Left kidney (tissue), 2 donors: ENCODE measurements around the gene EEFSEC. TPM values are rescaled to one million over a fixed set of nuclear protein-coding genes. Genes with fewer than 3 reads are reported as not detected.

Experiments
- DNase-seq: peaks from one replicate; pipeline ENCODE4 v3.0.0-alpha.2; 2013
- polyA plus RNA-seq: library from polyadenylated mRNA; unstranded; fragments of 120-200 nt; gene quantifications from one replicate; pipeline ENCODE4 v1.2.1, GENCODE V29; 2013; ENCODE audit not compliant: insufficient read length

Gene EEFSEC
- polyA plus RNA-seq, 1 donor: 22.9 TPM

- DNase-seq: no peak
Observed at GRCh38 chr3:128215800-128216495, 62.7 kb downstream of the EEFSEC start.

GRCh38 chr3:128217702-128218547 lies 64.6 kb downstream of the EEFSEC start:
- DNase-seq: peak; percentile 52

- no peak for DNase-seq
Observed at GRCh38 chr3:128218548-128219257, 65.4 kb downstream of the EEFSEC start.

GRCh38 chr3:128221328-128221727 lies 68.0 kb downstream of the EEFSEC start:
- DNase-seq: no peak

- no peak for DNase-seq
Observed at GRCh38 chr3:128222796-128223385, 69.6 kb downstream of the EEFSEC start.

- DNase-seq: no peak
Observed at GRCh38 chr3:128226186-128226725, 73.0 kb downstream of the EEFSEC start.

- no peak for DNase-seq
Observed at GRCh38 chr3:128226795-128227395, 73.6 kb downstream of the EEFSEC start.

GRCh38 chr3:128227507-128227906 lies 74.2 kb downstream of the EEFSEC start:
- no peak for DNase-seq

GRCh38 chr3:128228366-128228910 lies 75.2 kb downstream of the EEFSEC start:
- no peak for DNase-seq

- DNase-seq: no peak
Observed at GRCh38 chr3:128229106-128229857, 76.0 kb downstream of the EEFSEC start.

GRCh38 chr3:128231606-128232005 lies 78.3 kb downstream of the EEFSEC start:
- no peak for DNase-seq

GRCh38 chr3:128232376-128233178 lies 79.3 kb downstream of the EEFSEC start:
- DNase-seq: no peak

- no peak for DNase-seq
Observed at GRCh38 chr3:128235207-128235926, 82.1 kb downstream of the EEFSEC start.

- no peak for DNase-seq
Observed at GRCh38 chr3:128236657-128237056, 83.4 kb downstream of the EEFSEC start.

- no peak for DNase-seq
Observed at GRCh38 chr3:128237348-128238183, 84.3 kb downstream of the EEFSEC start.

GRCh38 chr3:128238184-128238489 lies 84.9 kb downstream of the EEFSEC start:
- DNase-seq: no peak

GRCh38 chr3:128239304-128239703 lies 86.0 kb downstream of the EEFSEC start:
- no peak for DNase-seq

- no peak for DNase-seq
Observed at GRCh38 chr3:128240232-128240631, 87.0 kb downstream of the EEFSEC start.
